Thymus (tissue), 11 donors: ENCODE results near the gene IGLL1. TPM values are rescaled to one million over a fixed set of nuclear protein-coding genes. Genes with fewer than 3 reads are reported as not detected.
"Not testable (repeated sequence)": the region's sequence is repeated elsewhere in the genome, so short reads cannot be mapped to it uniquely, and the experiment has no call there.

ENCODE experiments used
- DNase-seq, 9 donors: peaks; one replicate each; pipeline ENCODE4 v3.0.0-alpha.2; 2013; ENCODE audit warnings: low spot score in 9 of 9, low read depth in 6 of 9, missing footprints in 1 of 9
- H3K27ac ChIP-seq, 2 donors: one replicate each; pipeline ENCODE4 v1.5.1; 2013; ENCODE audit warnings: control low read depth in 1 of 2, low read depth in 1 of 2, low read length in 1 of 2, mild to moderate bottlenecking in 1 of 2, moderate library complexity in 1 of 2
- H3K27me3 ChIP-seq, 2 donors: one replicate each; pipeline ENCODE4 v1.5.1; 2013; ENCODE audit warnings: low read length in 1 of 2; ENCODE audit not compliant: control insufficient read depth in 2 of 2, insufficient read depth in 1 of 2
- H3K36me3 ChIP-seq, 2 donors: one replicate each; pipeline ENCODE4 v1.5.1; 2013; ENCODE audit warnings: low read length in 1 of 2, mild to moderate bottlenecking in 1 of 2, moderate library complexity in 1 of 2; ENCODE audit not compliant: control insufficient read depth in 2 of 2, insufficient read depth in 2 of 2
- H3K4me1 ChIP-seq, 2 donors: one replicate each; pipeline ENCODE4 v1.5.1; 2013; ENCODE audit warnings: low read length in 2 of 2; ENCODE audit not compliant: control insufficient read depth in 2 of 2, insufficient read depth in 2 of 2
- H3K4me3 ChIP-seq, 2 donors: one replicate each; pipeline ENCODE4 v1.5.1; 2013; ENCODE audit warnings: low read length in 2 of 2, control low read depth in 1 of 2, mild to moderate bottlenecking in 1 of 2
- H3K9me3 ChIP-seq, 2 donors: one replicate each; pipeline ENCODE4 v1.5.1; 2013; ENCODE audit warnings: low read length in 1 of 2, mild to moderate bottlenecking in 1 of 2; ENCODE audit not compliant: control insufficient read depth in 2 of 2, insufficient read depth in 1 of 2
- WGBS: extraction: QIAGEN DNeasy Blood & Tissue Kit; methylation state at CpG from one replicate; pipeline ENCODE4 v1.1.7; 2013; 5-methylcytosine and 5-hydroxymethylcytosine counted together
- polyA plus RNA-seq: library from polyadenylated mRNA; stranded (reverse); fragments of 200-250 nt; gene quantifications from one replicate; pipeline ENCODE4 v1.2.3, GENCODE V29; 2013
- total RNA-seq: library from RNA; stranded (reverse); fragments of 120-200 nt; gene quantifications from one replicate; pipeline ENCODE4 v1.2.4, GENCODE V29; 2013
- donor health status: healthy.

Gene IGLL1
- total and polyA plus RNA-seq, 2 donors = 3.5 to 78.6 TPM

GRCh38 chr22:23535790-23536661, 44.1 kb downstream of the IGLL1 start:
- DNase-seq = peak in 1 of 9 donors; percentile 42
- H3K4me1 ChIP-seq = peaks cover 12 to 77% of the 10 kb centered on the region in 2 donors
- not testable (repeated sequence) for H3K4me3 ChIP-seq, H3K36me3 ChIP-seq, H3K9me3 ChIP-seq, H3K27me3 ChIP-seq
- peak overlapping the region in 1 of 2 donors; percentile 83 for H3K27ac ChIP-seq
- WGBS = 45% methylated on average over 5 of the region's 5 CpGs

- Histone ChIP-seq H3K4me3 (no peak overlapping the region), H3K36me3 (no peaks in the 10 kb centered on the region), H3K9me3 (no peaks in the 10 kb centered on the region), H3K27ac (peak overlapping the region in 1 of 2 donors; percentile 83), H3K27me3 (peaks cover 0 to 2% of the 10 kb centered on the region in 2 donors), H3K4me1 (peaks cover 12 to 83% of the 10 kb centered on the region in 2 donors)
- DNase-seq = no peak
- WGBS = 96% methylated on average over 29 of the region's 29 CpGs
Measured at GRCh38 chr22:23534851-23535717, 45.0 kb downstream of the IGLL1 start.

- 96% methylated on average over 10 of the region's 10 CpGs for WGBS
Measured at GRCh38 chr22:23534201-23534850, 45.8 kb downstream of the IGLL1 start.

GRCh38 chr22:23533771-23534191, 46.3 kb downstream of the IGLL1 start:
- H3K36me3 ChIP-seq = no peaks in the 10 kb centered on the region
- DNase-seq = no peak
- H3K27ac ChIP-seq = peak overlapping the region in 1 of 2 donors; percentile 51
- 94% methylated on average over 8 of the region's 8 CpGs for WGBS
- peaks cover 0 to 2% of the 10 kb centered on the region in 2 donors for H3K27me3 ChIP-seq
- no peak overlapping the region for H3K4me3 ChIP-seq
- H3K4me1 ChIP-seq = peaks cover 12 to 90% of the 10 kb centered on the region in 2 donors
- no peaks in the 10 kb centered on the region for H3K9me3 ChIP-seq

More at GRCh38 chr22:23534201-23534850, 45.8 kb downstream of the IGLL1 start:
- no peaks in the 10 kb centered on the region for H3K9me3 ChIP-seq
- H3K27me3 ChIP-seq = peaks cover 0 to 2% of the 10 kb centered on the region in 2 donors
- H3K4me3 ChIP-seq = no peak overlapping the region
- peak in 1 of 9 donors; percentile 19 for DNase-seq
- no peaks in the 10 kb centered on the region for H3K36me3 ChIP-seq
- H3K27ac ChIP-seq = no peak overlapping the region
- peaks cover 12 to 88% of the 10 kb centered on the region in 2 donors for H3K4me1 ChIP-seq

GRCh38 chr22:23533328-23533762, 46.7 kb downstream of the IGLL1 start:
- peak overlapping the region in 1 of 2 donors; percentile 51 for H3K27ac ChIP-seq
- peaks cover 0 to 2% of the 10 kb centered on the region in 2 donors for H3K27me3 ChIP-seq
- no peaks in the 10 kb centered on the region for H3K9me3 ChIP-seq
- H3K4me1 ChIP-seq = peaks cover 12 to 90% of the 10 kb centered on the region in 2 donors
- DNase-seq = peak in 7 of 9 donors; percentile 48 to 89 (median 62)
- H3K36me3 ChIP-seq = no peaks in the 10 kb centered on the region
- no peak overlapping the region for H3K4me3 ChIP-seq
- WGBS = 21% methylated on average over 9 of the region's 9 CpGs

GRCh38 chr22:23532731-23533130, 47.4 kb downstream of the IGLL1 start:
- Histone ChIP-seq H3K4me1 (peaks cover 9 to 86% of the 10 kb centered on the region in 2 donors), H3K36me3 (no peaks in the 10 kb centered on the region), H3K27me3 (peaks cover 0 to 2% of the 10 kb centered on the region in 2 donors), H3K4me3 (no peak overlapping the region), H3K27ac (no peak overlapping the region), H3K9me3 (no peaks in the 10 kb centered on the region)
- 91% methylated on average over 5 of the region's 5 CpGs for WGBS
- DNase-seq = no peak

GRCh38 chr22:23531966-23532705, 48.0 kb downstream of the IGLL1 start:
- peaks cover 3 to 80% of the 10 kb centered on the region in 2 donors for H3K4me1 ChIP-seq
- 88% methylated on average over 13 of the region's 13 CpGs for WGBS
- H3K4me3 ChIP-seq = no peak overlapping the region
- H3K27me3 ChIP-seq = peaks cover 0 to 2% of the 10 kb centered on the region in 2 donors
- H3K36me3 ChIP-seq = no peaks in the 10 kb centered on the region
- DNase-seq = no peak
- no peaks in the 10 kb centered on the region for H3K9me3 ChIP-seq
- H3K27ac ChIP-seq = no peak overlapping the region

- no peak for DNase-seq
- Histone ChIP-seq H3K4me3 (no peak overlapping the region), H3K9me3 (no peaks in the 10 kb centered on the region), H3K4me1 (peaks cover 0 to 80% of the 10 kb centered on the region in 2 donors), H3K27me3 (peaks cover 0 to 2% of the 10 kb centered on the region in 2 donors), H3K36me3 (no peaks in the 10 kb centered on the region), H3K27ac (no peak overlapping the region)
- 95% methylated on average over 24 of the region's 24 CpGs for WGBS
Measured at GRCh38 chr22:23531283-23531956, 48.7 kb downstream of the IGLL1 start.
